ENCODE results near the gene SELE.

Gene SELE

GRCh38 chr1:169681140-169681539 lies 52.7 kb downstream of the SELE start:
- DNase-seq = no peak

- DNase-seq = no peak
Measured at GRCh38 chr1:169680377-169681019, 53.4 kb downstream of the SELE start.

GRCh38 chr1:169679692-169680091 lies 54.2 kb downstream of the SELE start:
- no peak for DNase-seq

- DNase-seq = peak; percentile 34
Measured at GRCh38 chr1:169676001-169676400, 57.9 kb downstream of the SELE start.

Data from GF-D8 (cell line).